Skeletal muscle satellite cell (primary cell): ENCODE results near the gene FBLIM1. TPM values are rescaled to one million over a fixed set of nuclear protein-coding genes. Genes with fewer than 3 reads are reported as not detected.

Experiments used
- H3K27me3 ChIP-seq: 2 replicates; pipeline ENCODE4 v1.7.0; 2013; ENCODE audit warnings: low read length; ENCODE audit not compliant: control insufficient read depth, insufficient read depth
- H3K36me3 ChIP-seq: 2 replicates; pipeline ENCODE4 v1.7.0; 2013; ENCODE audit warnings: mild to moderate bottlenecking, control low read depth, low read length; ENCODE audit not compliant: insufficient read depth
- H3K4me1 ChIP-seq: 2 replicates; pipeline ENCODE4 v1.7.0; 2013; ENCODE audit warnings: low read length; ENCODE audit not compliant: control insufficient read depth, insufficient read depth
- H3K4me2 ChIP-seq: 2 replicates; pipeline ENCODE4 v1.7.0; 2013; ENCODE audit warnings: mild to moderate bottlenecking, low read length
- H3K4me3 ChIP-seq: 2 replicates; pipeline ENCODE4 v1.7.0; 2013; ENCODE audit warnings: low read length
- H3K9ac ChIP-seq: 2 replicates; pipeline ENCODE4 v1.7.0; 2013; ENCODE audit warnings: mild to moderate bottlenecking, low read depth, low read length, moderate library complexity
- H3K9me3 ChIP-seq: replicated peaks from 2 replicates; pipeline ENCODE4 v1.7.0; 2013; ENCODE audit warnings: mild to moderate bottlenecking, control low read depth, low read length
- total RNA-seq: library from RNA; depleted of rRNA; stranded (reverse); fragments of >200 nt; gene quantifications from 2 replicates; pipeline ENCODE4 v1.2.3, GENCODE V29; 2012; rRNA removed

The FBLIM1 gene
- total RNA-seq = 13.1 and 13.9 TPM in 2 replicates

- no peaks in the 10 kb centered on the region for H3K27me3 ChIP-seq
- H3K36me3 ChIP-seq = no peaks in the 10 kb centered on the region
- H3K4me3 ChIP-seq = peak within 1 kb of the TSS; percentile 88
- H3K9me3 ChIP-seq = no peaks in the 10 kb centered on the region
- peaks cover 37% of the 10 kb centered on the region for H3K4me1 ChIP-seq
- peak within 1 kb of the TSS; percentile 91 for H3K4me2 ChIP-seq
- H3K9ac ChIP-seq = peak within 1 kb of the TSS; percentile 95
These were observed at the start of gene FBLIM1 for GRCh38 chr1:15758343-15758931. Gene FBLIM1, plus strand, starts transcription at chr1:15758795. Its CDS starts 6,189 bp downstream, at chr1:15764984.

DNA sequence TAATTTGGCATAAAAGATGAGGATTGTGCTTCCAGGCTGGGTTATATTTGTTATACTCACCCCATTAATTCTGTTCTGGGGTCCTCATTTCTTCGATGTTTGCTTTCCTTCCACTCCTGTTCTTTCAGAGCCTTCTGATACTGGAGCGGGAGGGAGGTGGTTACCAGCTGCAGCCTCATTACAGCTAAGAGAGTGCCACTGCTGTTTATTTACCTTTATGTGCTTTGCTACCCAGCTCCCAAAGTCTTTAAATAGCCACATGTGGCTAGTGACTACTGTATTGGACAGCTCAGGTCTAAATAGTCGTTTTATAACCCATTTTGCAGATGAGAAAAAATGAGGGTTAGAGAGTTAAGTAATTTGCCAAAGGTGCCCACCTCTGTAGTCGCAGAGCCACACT is 49.4 kb upstream of the FBLIM1 start:
- no peak overlapping the region for H3K4me2 ChIP-seq
- H3K9ac ChIP-seq = no peak overlapping the region
- H3K4me1 ChIP-seq = peaks cover 8% of the 10 kb centered on the region
- no peaks in the 10 kb centered on the region for H3K27me3 ChIP-seq
- no peaks in the 10 kb centered on the region for H3K9me3 ChIP-seq
- peaks cover 9% of the 10 kb centered on the region for H3K36me3 ChIP-seq
- no peak overlapping the region for H3K4me3 ChIP-seq

GRCh38 chr1:15712168-15712567 is 46.4 kb upstream of the FBLIM1 start:
- Histone ChIP-seq H3K4me2 (no peak overlapping the region), H3K4me1 (peaks cover 8% of the 10 kb centered on the region), H3K4me3 (no peak overlapping the region), H3K27me3 (no peaks in the 10 kb centered on the region), H3K36me3 (peaks cover 11% of the 10 kb centered on the region), H3K9me3 (no peaks in the 10 kb centered on the region), H3K9ac (no peak overlapping the region)

DNA sequence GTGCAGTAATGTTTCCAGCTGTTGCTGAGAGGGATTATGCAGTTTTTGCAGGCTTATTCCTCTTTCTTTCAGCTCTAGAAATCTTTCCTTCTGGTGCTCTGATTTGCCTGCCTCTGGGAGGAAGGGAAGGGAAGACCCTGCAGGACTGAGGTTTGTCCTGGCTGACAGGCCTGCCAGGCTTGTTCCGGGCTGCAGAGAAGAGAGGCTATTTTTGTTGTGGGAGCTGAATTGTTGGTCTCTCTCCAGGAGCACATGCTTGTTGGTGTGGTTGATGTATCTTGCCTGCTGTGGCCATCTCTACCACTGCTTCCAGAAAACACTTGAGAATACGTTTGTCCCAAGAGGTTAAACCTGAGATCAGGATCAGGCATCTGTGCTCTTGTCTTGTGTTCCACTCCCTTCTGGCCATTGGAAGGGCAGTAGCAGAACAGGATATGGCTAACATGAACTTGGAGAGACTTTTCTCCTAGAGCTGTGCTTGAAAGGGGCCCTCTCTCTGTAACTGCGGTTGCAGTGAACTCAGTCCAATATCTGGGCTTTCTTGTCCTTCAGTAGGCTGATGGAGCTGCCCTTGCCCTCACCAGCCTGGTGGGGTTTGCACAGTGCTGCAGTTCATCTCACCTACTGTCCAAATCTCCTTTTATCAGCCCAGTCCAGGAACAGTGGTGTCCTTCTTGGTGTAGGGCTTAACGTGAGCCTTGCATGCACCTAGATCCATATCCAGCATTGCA is 44.0 kb upstream of the FBLIM1 start:
- H3K4me2 ChIP-seq = no peak overlapping the region
- no peaks in the 10 kb centered on the region for H3K27me3 ChIP-seq
- H3K4me1 ChIP-seq = peaks cover 8% of the 10 kb centered on the region
- H3K9me3 ChIP-seq = no peaks in the 10 kb centered on the region
- no peak overlapping the region for H3K4me3 ChIP-seq
- no peak overlapping the region for H3K9ac ChIP-seq
- peaks cover 29% of the 10 kb centered on the region for H3K36me3 ChIP-seq

DNA sequence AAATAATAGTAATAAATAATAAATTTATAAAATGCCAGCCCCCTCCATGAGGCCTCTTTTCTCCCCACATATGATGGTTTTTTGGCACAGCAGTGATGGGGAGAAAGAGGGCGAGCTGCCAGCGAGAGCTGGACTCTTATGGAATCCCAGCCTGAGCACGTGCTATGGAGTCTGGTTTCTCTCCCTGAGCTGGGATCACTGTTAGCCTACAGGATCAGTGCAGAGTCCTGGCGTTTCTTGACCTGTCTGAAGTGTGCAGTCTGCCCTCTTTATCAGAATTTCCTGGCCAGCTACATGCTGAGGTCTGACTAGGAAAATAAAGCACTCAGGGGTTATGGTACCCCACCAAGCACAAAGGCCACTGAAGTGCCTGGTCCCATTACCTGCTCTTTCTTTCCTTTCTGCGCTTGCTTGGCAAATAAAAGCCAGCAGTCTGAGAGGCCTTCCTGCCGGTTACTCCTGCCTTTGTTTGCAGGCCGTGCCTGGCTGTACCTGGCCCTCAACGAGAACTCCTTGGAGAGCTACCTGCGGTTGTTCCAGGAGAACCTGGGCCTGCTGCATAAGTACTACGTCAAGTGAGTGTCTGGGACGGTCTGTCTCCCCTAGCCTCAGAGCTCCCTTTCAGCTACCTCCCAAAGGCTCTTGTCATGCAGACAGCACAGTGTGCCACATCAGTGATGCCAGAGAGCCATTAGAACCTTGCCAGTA is 41.0 kb upstream of the FBLIM1 start:
- peaks cover 8% of the 10 kb centered on the region for H3K4me1 ChIP-seq
- no peak overlapping the region for H3K9ac ChIP-seq
- H3K9me3 ChIP-seq = no peaks in the 10 kb centered on the region
- H3K4me2 ChIP-seq = no peak overlapping the region
- H3K36me3 ChIP-seq = peaks cover 55% of the 10 kb centered on the region
- no peaks in the 10 kb centered on the region for H3K27me3 ChIP-seq
- H3K4me3 ChIP-seq = no peak overlapping the region

DNA sequence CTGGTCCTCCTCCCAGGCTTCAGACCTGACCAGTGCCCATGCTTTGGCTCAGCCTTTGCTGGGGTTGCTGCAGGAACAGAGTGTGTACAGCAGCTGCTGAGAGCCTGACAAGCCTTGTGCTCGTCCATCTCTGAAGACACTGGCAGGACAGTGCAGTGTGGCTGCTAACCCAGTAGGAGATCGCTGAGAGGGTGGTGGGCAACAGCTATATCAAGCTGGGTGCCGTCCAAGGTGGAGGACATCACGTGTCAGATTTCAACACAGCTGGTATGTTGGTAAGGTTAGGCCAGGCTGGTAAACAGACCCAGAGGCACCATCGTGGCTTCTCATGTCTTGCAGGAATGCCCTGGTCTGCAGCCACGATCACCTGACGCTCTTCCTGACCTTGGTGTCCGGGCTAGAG is 40.4 kb upstream of the FBLIM1 start:
- H3K27me3 ChIP-seq = no peaks in the 10 kb centered on the region
- peaks cover 61% of the 10 kb centered on the region for H3K36me3 ChIP-seq
- H3K9me3 ChIP-seq = no peaks in the 10 kb centered on the region
- H3K4me1 ChIP-seq = peaks cover 8% of the 10 kb centered on the region
- H3K4me2 ChIP-seq = no peak overlapping the region
- H3K9ac ChIP-seq = no peak overlapping the region
- no peak overlapping the region for H3K4me3 ChIP-seq

DNA sequence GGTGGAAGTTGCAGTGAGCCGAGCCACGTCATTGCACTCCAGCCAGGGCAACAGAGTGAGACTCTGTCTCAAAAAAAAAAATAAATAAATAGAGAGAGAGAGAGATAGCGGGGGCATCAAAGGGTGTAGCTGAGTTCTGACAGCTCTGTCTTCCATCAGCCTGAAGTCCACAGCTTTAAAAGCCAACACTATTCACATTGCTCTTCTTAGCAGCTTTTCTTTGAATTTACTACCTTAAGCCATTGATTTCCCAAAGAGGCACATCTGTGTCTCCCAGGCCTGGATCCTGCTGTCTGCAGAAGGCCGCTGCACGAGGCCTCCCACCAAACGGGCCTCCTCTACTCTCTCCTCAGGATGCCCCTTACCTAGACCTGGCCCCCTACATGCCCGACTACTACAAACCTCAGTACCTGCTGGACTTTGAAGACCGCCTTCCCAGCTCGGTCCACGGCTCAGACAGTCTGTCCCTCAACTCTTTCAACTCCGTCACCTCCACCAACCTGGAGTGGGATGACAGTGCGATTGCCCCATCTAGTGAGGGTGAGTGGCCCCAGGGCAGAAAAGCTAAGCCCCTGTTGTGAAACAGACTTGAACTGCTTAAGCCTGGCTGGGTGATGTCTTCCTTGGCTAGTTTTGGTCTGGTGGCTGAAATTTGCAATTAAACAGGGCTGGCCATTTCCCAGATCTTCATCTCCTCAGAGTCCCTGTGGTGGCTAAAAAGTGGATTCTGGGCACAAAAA is 39.0 kb upstream of the FBLIM1 start:
- Histone ChIP-seq H3K4me1 (peaks cover 5% of the 10 kb centered on the region), H3K36me3 (peaks cover 62% of the 10 kb centered on the region), H3K27me3 (no peaks in the 10 kb centered on the region), H3K9me3 (no peaks in the 10 kb centered on the region), H3K4me3 (no peak overlapping the region), H3K4me2 (no peak overlapping the region), H3K9ac (no peak overlapping the region)

DNA sequence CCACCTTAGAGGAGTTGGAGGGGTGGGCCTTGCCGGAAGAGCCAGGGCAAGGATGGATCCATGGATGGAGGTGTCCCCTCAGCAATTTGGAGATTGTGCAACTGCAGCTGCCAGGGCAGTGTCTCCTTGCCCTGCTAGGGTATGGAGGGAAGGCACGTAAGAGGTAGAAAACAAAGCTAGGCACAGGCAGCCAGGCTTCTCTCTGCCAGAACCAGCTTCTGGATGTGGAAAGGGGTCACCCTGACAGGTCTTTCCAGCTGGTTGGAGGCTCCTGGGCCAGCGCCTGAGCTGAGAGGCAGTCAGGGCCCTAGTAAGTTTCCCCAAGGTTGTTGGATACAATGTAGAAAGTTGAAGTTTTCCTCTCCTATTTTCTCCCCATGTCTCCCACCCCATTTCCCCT is 37.7 kb upstream of the FBLIM1 start:
- H3K4me3 ChIP-seq = no peak overlapping the region
- no peak overlapping the region for H3K4me2 ChIP-seq
- H3K9me3 ChIP-seq = no peaks in the 10 kb centered on the region
- H3K9ac ChIP-seq = no peak overlapping the region
- H3K36me3 ChIP-seq = peaks cover 72% of the 10 kb centered on the region
- H3K27me3 ChIP-seq = no peaks in the 10 kb centered on the region
- H3K4me1 ChIP-seq = no peaks in the 10 kb centered on the region

GRCh38 chr1:15722411-15722810 is 36.2 kb upstream of the FBLIM1 start:
- peaks cover 75% of the 10 kb centered on the region for H3K36me3 ChIP-seq
- H3K9ac ChIP-seq = no peak overlapping the region
- H3K4me1 ChIP-seq = no peaks in the 10 kb centered on the region
- no peak overlapping the region for H3K4me3 ChIP-seq
- no peak overlapping the region for H3K4me2 ChIP-seq
- H3K9me3 ChIP-seq = no peaks in the 10 kb centered on the region
- H3K27me3 ChIP-seq = no peaks in the 10 kb centered on the region

- Histone ChIP-seq H3K4me3 (no peak overlapping the region), H3K9me3 (no peaks in the 10 kb centered on the region), H3K4me1 (no peaks in the 10 kb centered on the region), H3K27me3 (no peaks in the 10 kb centered on the region), H3K9ac (no peak overlapping the region), H3K36me3 (peaks cover 75% of the 10 kb centered on the region), H3K4me2 (no peak overlapping the region)
These were observed 35.6 kb upstream of the FBLIM1 start for GRCh38 chr1:15722836-15723532.
